Measurements from ENCODE around the gene MATN1. TPM values are rescaled to one million over a fixed set of nuclear protein-coding genes. Genes with fewer than 3 reads are reported as not detected.

Gene MATN1
- total RNA-seq, 4 donors from 2014 or later, result not detected

GRCh38 chr1:30738040-30738714, 14.8 kb upstream of the MATN1 start:
- Histone ChIP-seq H3K27me3 (no peaks in the 10 kb centered on the region), H3K27ac (no peak overlapping the region), H3K9me3 (no peaks in the 10 kb centered on the region), H3K36me3 (peaks cover 0 to 19% (median 0%) of the 10 kb centered on the region in 3 donors), H3K4me1 (peaks cover 0 to 27% (median 16%) of the 10 kb centered on the region in 4 donors), H3K4me3 (no peak overlapping the region)
- DNase-seq, result no peak
- no peak for TF ChIP-seq POLR2A (IDR thresholded peaks at IDR 0.05)
- TF ChIP-seq, protein P1, sequence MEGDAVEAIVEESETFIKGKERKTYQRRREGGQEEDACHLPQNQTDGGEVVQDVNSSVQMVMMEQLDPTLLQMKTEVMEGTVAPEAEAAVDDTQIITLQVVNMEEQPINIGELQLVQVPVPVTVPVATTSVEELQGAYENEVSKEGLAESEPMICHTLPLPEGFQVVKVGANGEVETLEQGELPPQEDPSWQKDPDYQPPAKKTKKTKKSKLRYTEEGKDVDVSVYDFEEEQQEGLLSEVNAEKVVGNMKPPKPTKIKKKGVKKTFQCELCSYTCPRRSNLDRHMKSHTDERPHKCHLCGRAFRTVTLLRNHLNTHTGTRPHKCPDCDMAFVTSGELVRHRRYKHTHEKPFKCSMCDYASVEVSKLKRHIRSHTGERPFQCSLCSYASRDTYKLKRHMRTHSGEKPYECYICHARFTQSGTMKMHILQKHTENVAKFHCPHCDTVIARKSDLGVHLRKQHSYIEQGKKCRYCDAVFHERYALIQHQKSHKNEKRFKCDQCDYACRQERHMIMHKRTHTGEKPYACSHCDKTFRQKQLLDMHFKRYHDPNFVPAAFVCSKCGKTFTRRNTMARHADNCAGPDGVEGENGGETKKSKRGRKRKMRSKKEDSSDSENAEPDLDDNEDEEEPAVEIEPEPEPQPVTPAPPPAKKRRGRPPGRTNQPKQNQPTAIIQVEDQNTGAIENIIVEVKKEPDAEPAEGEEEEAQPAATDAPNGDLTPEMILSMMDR (IDR thresholded peaks at IDR 0.05), result no peak

GRCh38 chr1:30737357-30738039, 14.1 kb upstream of the MATN1 start:
- H3K4me3 ChIP-seq, result no peak overlapping the region
- no peak for DNase-seq
- no peak for TF ChIP-seq POLR2A (IDR thresholded peaks at IDR 0.05)
- TF ChIP-seq, protein P1 (IDR thresholded peaks at IDR 0.05), result no peak
- no peaks in the 10 kb centered on the region for H3K9me3 ChIP-seq
- H3K36me3 ChIP-seq, result peaks cover 0 to 19% (median 0%) of the 10 kb centered on the region in 3 donors
- H3K4me1 ChIP-seq, result peaks cover 0 to 23% (median 14%) of the 10 kb centered on the region in 4 donors
- H3K27me3 ChIP-seq, result no peaks in the 10 kb centered on the region
- no peak overlapping the region for H3K27ac ChIP-seq

- H3K4me3 ChIP-seq, result no peak overlapping the region
- DNase-seq, result no peak
- H3K27me3 ChIP-seq, result no peaks in the 10 kb centered on the region
- H3K4me1 ChIP-seq, result peaks cover 0 to 17% (median 6%) of the 10 kb centered on the region in 4 donors
- no peak for TF ChIP-seq POLR2A (IDR thresholded peaks at IDR 0.05)
- TF ChIP-seq, protein P1 (IDR thresholded peaks at IDR 0.05), result no peak
- H3K9me3 ChIP-seq, result no peaks in the 10 kb centered on the region
- peaks cover 0 to 19% (median 0%) of the 10 kb centered on the region in 3 donors for H3K36me3 ChIP-seq
- H3K27ac ChIP-seq, result no peak overlapping the region
These were observed 12.5 kb upstream of the MATN1 start for GRCh38 chr1:30735668-30736498.

- TF ChIP-seq, protein P1 (IDR thresholded peaks at IDR 0.05), result no peak
- TF ChIP-seq POLR2A (IDR thresholded peaks at IDR 0.05), result no peak
- H3K27ac ChIP-seq, result no peak overlapping the region
- no peak overlapping the region for H3K4me3 ChIP-seq
- no peaks in the 10 kb centered on the region for H3K27me3 ChIP-seq
- no peak for DNase-seq
- peaks cover 0 to 19% (median 0%) of the 10 kb centered on the region in 3 donors for H3K36me3 ChIP-seq
- H3K4me1 ChIP-seq, result peaks cover 0 to 19% (median 3%) of the 10 kb centered on the region in 4 donors
- H3K9me3 ChIP-seq, result no peaks in the 10 kb centered on the region
These were observed 11.7 kb upstream of the MATN1 start for GRCh38 chr1:30735124-30735523.

- Histone ChIP-seq H3K4me1 (peaks cover 0 to 19% (median 6%) of the 10 kb centered on the region in 4 donors), H3K27me3 (no peaks in the 10 kb centered on the region), H3K36me3 (peaks cover 0 to 18% (median 0%) of the 10 kb centered on the region in 3 donors), H3K4me3 (no peak overlapping the region), H3K27ac (no peak overlapping the region), H3K9me3 (no peaks in the 10 kb centered on the region)
- no peak for DNase-seq
- TF ChIP-seq, protein P1 (IDR thresholded peaks at IDR 0.05), result no peak
- TF ChIP-seq POLR2A (IDR thresholded peaks at IDR 0.05), result no peak
These were observed 11.2 kb upstream of the MATN1 start for GRCh38 chr1:30734580-30734979.

Measured in Peyer's patch (tissue), 4 donors.